ENCODE results near the gene THBS2.

- TF ChIP-seq, protein P1, sequence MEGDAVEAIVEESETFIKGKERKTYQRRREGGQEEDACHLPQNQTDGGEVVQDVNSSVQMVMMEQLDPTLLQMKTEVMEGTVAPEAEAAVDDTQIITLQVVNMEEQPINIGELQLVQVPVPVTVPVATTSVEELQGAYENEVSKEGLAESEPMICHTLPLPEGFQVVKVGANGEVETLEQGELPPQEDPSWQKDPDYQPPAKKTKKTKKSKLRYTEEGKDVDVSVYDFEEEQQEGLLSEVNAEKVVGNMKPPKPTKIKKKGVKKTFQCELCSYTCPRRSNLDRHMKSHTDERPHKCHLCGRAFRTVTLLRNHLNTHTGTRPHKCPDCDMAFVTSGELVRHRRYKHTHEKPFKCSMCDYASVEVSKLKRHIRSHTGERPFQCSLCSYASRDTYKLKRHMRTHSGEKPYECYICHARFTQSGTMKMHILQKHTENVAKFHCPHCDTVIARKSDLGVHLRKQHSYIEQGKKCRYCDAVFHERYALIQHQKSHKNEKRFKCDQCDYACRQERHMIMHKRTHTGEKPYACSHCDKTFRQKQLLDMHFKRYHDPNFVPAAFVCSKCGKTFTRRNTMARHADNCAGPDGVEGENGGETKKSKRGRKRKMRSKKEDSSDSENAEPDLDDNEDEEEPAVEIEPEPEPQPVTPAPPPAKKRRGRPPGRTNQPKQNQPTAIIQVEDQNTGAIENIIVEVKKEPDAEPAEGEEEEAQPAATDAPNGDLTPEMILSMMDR (conservative IDR thresholded peaks at IDR 0.05 in 1 of 2, IDR thresholded peaks at IDR 0.05 in 1 of 2; ENCODE audit: extremely low read depth in 1 of 2, insufficient read depth in 1 of 2, low read depth in 1 of 2, low read length in 2 of 2) = no peak
- no peak for TF ChIP-seq EZH2 (IDR thresholded peaks at IDR 0.05; ENCODE audit: borderline replicate concordance, low read length)
Measured at GRCh38 chr6:169238766-169239165, 14.9 kb downstream of the THBS2 start.

All from mammary epithelial cell (primary cell).